Embryonic facial prominence (tissue), 1 donor: ENCODE data around the gene LAMA5.

ENCODE experiments used
- DNase-seq: peaks from one replicate; pipeline ENCODE4 v3.0.0-alpha.2; 2016; ENCODE audit errors: extremely low spot score

Gene LAMA5

DNA sequence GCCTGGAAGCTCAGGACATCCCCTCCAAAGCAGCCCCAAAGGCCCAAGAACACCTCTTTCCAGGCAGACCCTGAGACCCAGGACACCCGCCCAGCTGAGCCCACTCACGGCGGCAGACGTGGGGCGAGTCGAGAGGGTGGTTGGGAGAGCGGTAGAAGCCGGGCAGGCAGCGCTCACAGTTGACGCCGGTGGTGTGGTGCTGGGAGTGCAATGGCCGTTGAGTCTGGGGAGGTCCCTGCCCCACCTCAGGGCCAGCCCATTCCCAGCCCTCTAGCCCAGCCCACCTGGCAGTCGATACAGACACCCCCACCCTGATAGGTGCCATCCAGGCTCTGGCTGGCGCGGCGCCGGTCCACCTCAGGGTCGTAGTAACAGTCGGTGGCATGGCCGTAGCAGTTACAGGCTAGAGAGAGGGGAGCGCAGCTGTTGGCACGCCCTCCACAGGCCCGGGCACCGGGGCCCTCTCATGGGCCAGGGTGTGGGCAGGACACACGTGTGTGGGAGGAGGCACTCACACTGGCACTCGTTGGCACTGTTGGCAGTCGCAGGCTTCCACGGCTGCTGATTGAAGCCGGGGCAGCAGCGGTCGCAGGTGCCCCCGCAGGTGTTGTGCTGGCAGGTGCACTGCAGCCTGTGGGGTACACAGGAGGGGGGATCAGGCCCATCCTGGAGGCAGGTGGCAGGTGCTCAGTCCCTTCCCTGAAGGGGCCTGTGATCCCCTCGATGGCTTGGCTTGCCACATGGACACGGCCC, 20.5 kb downstream of the LAMA5 start:
- DNase-seq: no peak

DNA sequence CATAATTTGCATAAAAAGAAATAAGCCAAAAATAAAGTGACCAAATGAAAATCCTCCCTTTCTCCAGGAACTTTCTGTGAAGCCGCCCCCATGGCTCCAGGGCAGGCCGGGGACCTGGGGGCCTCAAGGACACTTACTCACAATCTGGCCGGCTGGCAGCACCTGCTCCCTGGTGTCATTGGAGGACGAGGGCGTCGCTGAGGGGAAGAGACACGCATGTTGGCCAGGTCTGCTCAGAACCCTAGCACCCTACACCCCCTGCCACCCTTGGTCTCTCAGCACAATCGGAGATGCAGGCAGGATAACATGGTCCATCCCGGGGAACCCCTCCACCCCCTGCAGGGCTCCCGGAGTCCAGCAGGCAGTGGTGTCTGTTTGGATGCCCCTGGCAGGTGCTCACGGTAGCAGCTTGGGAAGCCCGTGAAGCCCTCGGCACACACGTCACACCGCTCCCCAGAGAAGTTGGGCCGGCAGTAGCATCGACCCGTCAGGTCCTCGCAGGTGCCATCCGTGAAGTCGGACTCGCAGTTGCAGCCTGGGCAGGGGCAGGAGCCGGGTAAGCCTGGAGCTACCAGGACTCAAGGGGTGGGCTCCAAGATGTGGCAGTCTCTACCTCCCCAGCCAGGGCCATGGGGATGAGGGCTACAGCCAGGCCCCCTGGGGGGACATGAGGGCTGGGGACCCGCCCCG, 21.3 kb downstream of the LAMA5 start:
- no peak for DNase-seq

DNA sequence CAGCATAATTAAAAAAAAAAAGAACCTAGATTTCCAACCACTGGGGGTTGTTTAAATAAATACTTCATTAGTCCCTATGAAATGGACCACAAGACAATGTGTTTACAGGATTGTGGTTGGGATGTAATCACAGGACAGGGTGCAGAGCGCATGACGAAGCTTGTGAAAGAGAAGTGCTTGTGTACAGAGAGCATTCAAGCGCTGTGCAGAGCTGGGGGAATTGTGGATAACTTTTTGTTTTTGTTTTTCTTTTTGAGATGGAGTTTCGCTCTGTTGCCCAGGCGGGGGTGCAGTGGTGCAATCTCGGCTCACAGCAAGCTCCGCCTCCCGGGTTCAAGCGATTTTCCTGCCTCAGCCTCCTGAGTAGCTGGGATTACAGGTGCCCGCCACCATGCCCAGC, 22.3 kb downstream of the LAMA5 start:
- DNase-seq: no peak

DNA sequence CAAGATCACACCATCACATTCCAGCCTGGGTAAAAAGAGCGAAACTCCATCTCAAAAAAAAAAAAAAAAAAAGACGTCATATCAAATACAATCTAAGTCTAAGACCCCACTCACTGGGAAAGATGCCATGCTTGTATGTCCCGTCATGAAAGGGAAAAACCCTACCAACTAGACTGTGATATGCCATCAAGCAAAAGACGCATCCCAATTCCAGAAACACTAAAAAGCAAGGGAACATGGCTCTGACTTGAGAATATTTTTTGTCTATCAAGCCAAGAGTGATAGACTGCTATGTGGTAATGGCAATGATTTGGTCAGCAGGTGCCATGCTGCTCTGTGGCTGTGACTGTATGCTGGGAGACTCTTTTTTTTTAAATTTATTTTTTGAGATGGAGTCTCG, 23.0 kb downstream of the LAMA5 start:
- DNase-seq: no peak

- no peak for DNase-seq
Measured at GRCh38 chr20:62342910-62343309, 24.2 kb downstream of the LAMA5 start.

DNA sequence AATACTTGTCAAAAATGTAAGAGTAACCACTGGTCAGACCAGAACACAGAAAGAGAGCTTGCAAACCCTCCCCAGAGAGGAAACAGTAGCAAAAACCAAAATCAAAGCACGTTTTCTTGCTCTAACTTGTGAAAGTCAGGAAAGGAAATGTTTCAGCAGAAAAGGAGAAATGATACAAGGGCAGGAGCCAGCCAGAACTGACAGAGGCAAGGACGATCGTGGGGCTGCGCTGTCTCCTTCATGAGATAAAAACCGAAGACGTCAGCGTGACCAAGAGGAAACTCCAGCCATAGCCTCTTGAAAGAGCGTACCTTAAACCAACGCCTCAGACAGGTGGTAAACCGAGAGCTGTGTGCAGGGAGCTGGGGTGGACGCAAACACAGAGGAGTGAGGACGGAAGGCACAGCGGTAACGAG, 27.5 kb downstream of the LAMA5 start:
- DNase-seq: no peak

DNA sequence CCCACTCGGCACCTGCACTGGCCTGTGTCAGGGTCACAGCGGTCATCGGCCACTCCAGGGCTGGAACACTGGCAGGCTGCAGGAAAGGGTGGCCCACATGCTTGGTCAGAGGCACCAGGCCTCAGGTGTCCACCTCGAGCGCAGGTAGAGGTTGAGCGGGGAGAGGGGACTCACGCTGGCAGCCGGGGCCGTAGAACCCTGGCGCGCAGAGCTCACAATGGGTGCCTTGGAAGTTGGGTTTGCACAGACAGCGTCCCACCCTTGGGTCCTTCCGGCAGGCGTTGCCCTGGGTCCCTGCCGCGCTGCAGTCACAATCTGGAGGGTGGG, 28.9 kb downstream of the LAMA5 start:
- no peak for DNase-seq

GRCh38 chr20:62337558-62338293, 29.4 kb downstream of the LAMA5 start:
- no peak for DNase-seq

DNA sequence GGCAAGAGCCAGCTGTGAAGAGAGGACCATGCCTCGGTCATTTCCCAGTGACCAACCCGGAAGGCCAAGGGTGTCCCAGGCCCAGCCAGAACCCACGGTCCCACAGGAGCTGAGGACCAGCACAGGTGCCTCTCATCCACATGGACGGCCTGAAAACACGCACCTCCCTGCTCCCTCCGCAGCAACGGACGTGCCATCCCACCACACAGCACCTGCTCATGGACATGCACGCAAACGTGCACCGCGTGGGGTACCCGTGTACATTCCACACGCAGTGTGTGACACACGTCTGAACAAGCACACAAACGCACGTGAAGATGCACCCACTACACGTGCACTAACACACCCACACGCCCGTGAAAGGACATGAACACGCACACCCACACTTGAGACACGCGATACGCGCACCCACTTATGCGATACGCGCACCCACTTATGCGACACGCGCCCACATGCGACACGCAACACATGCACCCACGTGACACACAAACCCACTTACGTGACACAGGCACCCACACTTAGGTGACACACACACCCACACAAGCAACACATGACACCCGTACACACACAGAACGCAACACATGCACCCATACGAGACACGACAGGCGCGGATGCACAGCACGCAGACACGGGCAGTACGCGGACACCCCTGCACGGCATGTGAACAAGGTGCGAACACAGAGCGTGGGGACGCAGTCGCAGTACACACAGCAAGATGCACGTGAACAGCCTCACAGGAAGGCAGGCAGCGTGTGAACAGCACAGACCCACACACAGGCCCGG, 30.1 kb downstream of the LAMA5 start:
- no peak for DNase-seq

GRCh38 chr20:62336329-62336728, 30.8 kb downstream of the LAMA5 start:
- no peak for DNase-seq

- no peak for DNase-seq
Measured at GRCh38 chr20:62335532-62335931, 31.6 kb downstream of the LAMA5 start.

DNA sequence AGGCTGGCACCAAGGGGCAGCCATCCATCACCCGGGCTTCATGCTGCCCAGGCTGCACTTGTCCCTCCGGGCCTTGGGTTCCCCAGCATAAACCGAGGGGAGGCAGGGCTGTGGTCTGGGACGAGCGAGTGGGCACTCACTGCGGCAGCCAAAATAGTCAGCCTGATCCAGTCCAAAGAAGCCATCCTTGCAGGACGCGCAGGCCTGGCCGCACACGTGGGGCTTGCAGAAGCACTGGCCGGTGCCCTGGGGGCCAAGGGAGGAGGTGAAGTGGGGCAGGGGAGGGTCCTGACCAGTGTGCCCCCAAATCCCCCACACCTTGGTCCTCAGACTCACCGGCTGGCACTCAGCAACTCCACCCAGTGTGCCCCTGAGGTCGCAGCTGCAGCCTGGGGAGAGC, 32.2 kb downstream of the LAMA5 start:
- DNase-seq: no peak

GRCh38 chr20:62333820-62334595, 33.1 kb downstream of the LAMA5 start:
- no peak for DNase-seq

DNA sequence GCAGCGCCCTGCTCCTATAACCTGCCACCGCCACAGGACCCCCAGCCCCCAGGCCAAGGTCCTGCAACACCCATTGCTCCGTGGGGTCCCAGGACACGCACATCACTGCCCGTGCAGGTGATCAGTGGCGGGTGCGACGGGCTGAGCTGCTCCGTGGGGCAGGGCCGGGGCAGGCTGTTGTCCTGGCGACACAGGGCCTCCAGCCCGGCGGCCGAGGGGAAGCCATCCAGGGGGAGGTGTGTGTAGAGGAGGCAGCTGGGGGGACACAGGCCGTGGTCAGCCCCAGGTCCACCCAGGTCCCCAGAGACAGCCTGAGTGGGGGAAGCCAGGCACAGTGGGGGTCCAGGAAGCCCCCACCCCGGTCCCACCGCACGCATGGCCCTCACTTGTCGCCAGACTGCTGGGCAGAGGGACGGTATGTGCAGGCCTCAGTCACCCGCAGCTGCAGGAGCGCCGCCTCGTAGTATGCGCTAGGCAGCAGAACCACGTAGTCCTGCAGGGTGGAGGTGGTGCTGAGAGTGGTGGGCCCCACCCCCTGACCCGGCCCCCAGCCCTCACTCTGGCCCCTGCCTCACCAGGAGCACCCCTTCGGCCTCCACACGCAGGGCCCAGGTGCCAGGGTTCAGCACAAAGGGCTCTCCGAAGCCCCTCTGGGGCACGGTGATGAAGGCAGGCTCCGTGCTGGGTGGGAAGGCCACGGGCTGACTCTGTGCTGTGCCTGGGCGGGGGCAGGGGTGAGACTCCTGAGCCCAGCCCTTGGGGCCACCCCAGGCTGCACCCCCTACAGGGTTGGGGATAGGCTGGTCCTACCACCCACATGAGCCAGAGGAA, 33.9 kb downstream of the LAMA5 start:
- no peak for DNase-seq

DNA sequence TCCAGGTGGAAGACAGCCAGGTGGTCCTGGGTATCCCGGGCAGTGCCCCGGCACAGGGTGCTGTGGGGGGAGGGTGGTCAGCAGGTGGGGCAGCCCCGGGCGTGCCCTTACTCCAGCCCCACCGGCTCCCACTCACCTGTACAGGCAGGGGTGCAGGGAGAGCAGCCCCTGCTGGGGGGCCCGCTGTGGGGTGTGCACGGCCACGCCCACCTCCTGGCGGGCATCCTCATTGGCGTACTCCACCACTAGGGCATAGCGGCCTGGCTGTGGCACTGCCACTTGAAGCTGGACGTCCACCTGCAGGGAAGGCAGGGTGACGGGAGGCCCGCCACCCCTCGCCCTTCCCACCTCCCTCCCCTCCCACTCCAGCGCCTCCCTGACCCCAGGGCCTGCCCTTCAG, 34.7 kb downstream of the LAMA5 start:
- DNase-seq: no peak

- DNase-seq: no peak
Measured at GRCh38 chr20:62331347-62331746, 35.8 kb downstream of the LAMA5 start.

GRCh38 chr20:62330576-62331317, 36.4 kb downstream of the LAMA5 start:
- no peak for DNase-seq

DNA sequence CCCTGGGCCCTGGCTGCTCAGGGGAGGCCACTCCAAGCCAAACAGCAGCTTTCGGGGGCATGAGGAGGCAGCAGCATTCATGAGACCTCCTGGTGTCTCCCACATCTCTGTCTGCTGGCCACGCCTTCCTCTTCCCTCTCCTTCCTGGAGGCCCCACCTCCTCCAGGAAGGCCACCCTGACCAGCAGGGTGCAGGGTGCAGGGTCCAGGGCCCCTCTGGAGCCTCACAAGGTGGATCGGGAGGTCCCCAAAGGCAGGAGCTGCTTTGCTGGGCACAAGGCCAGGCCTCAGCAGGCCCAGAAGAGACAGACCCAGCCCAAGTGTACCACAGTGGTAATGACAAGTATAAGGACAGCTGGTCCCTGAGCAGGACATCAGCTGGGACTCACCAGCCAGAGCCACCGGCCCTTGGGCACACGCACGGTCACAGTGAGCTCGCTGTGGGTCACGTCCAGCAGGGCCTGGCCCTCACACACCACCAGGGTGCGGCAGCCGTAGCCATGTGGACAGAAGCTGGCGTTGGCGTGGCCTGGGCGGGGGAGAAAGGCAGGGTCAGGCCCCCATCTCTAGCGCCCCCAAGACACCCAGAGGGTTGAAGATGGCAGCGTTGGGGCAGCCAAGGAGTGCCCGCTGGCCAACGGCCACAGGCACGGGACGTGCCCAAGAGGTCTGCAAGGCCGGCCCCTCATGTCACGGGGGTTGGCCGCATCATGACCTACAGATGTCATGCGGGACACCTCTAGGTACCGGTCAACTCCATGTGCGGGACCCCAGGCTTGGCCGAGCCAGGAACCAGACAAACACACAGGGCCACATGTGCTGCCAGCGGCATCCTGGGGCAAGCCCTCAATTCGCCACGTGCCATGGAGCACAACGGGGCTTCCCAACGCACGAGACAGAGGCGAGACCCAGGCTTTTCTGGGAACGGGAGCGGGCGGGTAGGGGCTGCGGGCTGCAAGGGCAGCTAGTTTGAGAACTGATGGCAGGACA, 37.4 kb downstream of the LAMA5 start:
- no peak for DNase-seq
